ENCODE measurements around the gene EXOC4.

Gene EXOC4

DNA sequence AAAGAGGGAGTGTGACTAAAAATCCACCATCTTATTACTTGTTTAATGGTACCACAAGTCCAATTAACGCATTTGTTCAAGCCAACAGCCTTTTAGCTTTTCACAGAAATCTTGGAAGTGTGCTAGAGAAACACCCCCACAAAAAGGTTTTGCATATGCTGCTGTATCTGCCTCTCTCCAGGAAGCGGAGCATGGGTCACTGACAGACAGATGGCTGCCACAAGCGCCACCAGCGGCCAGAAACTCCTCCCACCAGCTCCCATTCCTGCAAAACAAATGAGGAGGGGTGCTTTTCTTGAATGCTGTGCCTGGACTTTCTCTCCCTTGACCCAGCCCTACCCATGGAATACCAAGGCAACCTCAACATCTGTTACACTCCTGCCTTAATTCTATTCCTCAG, 698.0 kb downstream of the EXOC4 start:
- Histone ChIP-seq H3K9ac (ENCODE audit: low read length) (no peak overlapping the region), H3K27ac (ENCODE audit: low read depth, low read length) (0 out of 2 replicates have a peak overlapping the region, but pooled peaks have one; percentile 28), H3K36me3 (ENCODE audit: control insufficient read depth, insufficient read depth, low read length) (peaks cover 4% of the 10 kb centered on the region; the same call in 1 of the 2 replicates), H3K4me1 (ENCODE audit: control insufficient read depth, insufficient read depth, low read length) (peaks cover 20% of the 10 kb centered on the region), H3K9me3 (ENCODE audit: control insufficient read depth, insufficient read depth, low read depth, low read length) (peaks cover 17% of the 10 kb centered on the region), H3K4me3 (ENCODE audit: low read depth, low read length) (no peak overlapping the region), H3K27me3 (ENCODE audit: control insufficient read depth, insufficient read depth, low read length) (no peaks in the 10 kb centered on the region)

DNA sequence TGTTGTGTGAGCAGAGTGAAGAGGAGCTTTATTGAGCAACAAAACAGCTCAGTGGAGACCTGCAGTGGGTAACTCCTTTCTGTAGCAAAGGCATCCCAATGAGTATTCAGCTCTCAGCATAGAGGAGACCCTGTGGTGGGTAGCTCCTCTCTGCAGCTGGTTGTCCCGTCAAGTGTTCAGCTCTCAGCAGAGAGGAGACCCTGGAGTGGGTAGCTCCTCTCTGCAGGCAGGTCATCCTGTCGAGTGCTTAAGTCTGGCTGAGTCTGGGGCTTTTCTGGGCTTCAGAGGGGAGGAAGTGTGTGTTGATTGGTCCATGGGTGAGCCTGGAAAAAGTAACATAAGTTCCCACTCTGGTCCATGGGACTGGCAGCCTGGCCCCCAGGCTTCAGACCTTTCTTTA, 702.3 kb downstream of the EXOC4 start:
- H3K27me3 ChIP-seq (ENCODE audit: control insufficient read depth, insufficient read depth, low read length), result no peaks in the 10 kb centered on the region
- peaks cover 17% of the 10 kb centered on the region for H3K9me3 ChIP-seq (ENCODE audit: control insufficient read depth, insufficient read depth, low read depth, low read length)
- no peak overlapping the region for H3K27ac ChIP-seq (ENCODE audit: low read depth, low read length)
- peaks cover 8% of the 10 kb centered on the region for H3K4me1 ChIP-seq (ENCODE audit: control insufficient read depth, insufficient read depth, low read length)
- no peak overlapping the region for H3K4me3 ChIP-seq (ENCODE audit: low read depth, low read length)
- H3K36me3 ChIP-seq (ENCODE audit: control insufficient read depth, insufficient read depth, low read length), result peaks cover 4% of the 10 kb centered on the region; the same call in 1 of the 2 replicates
- no peak overlapping the region for H3K9ac ChIP-seq (ENCODE audit: low read length)

DNA sequence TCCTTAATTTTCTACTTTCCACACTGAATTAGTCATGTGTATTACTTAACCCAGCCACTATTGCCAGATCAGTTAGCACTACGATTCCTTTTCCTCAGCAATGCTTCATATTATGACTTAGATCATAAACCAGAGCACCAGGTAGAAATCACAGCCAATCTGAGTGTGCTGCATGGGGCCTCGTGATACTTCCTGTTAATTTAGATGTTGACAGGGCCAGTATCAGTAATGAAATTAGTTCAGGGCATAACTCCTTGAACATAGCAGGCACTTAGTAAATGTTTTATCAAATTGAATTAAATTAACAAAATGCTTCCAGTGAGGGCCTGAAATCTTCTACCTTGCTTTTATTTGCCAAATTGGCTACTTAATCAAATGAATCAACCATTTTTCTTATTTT, 705.0 kb downstream of the EXOC4 start:
- H3K36me3 ChIP-seq (ENCODE audit: control insufficient read depth, insufficient read depth, low read length), result peaks cover 4% of the 10 kb centered on the region; the same call in 1 of the 2 replicates
- no peak overlapping the region for H3K4me3 ChIP-seq (ENCODE audit: low read depth, low read length)
- H3K4me1 ChIP-seq (ENCODE audit: control insufficient read depth, insufficient read depth, low read length), result no peaks in the 10 kb centered on the region; the same call in 1 of the 2 replicates
- H3K9me3 ChIP-seq (ENCODE audit: control insufficient read depth, insufficient read depth, low read depth, low read length), result peaks cover 17% of the 10 kb centered on the region
- H3K9ac ChIP-seq (ENCODE audit: low read length), result no peak overlapping the region
- H3K27ac ChIP-seq (ENCODE audit: low read depth, low read length), result no peak overlapping the region
- no peaks in the 10 kb centered on the region for H3K27me3 ChIP-seq (ENCODE audit: control insufficient read depth, insufficient read depth, low read length)

DNA sequence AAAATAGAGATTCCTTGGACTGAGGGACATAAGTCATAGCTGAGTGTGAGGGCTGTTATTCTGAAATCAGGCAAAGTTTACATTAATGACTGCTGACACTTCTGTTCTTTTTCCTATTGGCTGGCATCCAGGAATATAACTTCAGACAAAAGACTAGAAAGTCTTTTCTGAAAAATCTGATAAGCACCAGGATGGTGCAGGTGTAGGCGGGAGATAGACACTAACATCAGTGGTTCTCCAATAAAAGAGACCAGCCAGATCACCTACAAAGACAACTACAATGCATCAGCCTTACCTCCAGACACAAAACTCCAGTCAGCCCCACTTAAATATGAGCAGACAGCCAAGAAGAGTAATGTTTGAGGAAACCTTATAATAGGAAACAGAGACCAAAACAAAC, 705.9 kb downstream of the EXOC4 start:
- no peak overlapping the region for H3K4me3 ChIP-seq (ENCODE audit: low read depth, low read length)

DNA sequence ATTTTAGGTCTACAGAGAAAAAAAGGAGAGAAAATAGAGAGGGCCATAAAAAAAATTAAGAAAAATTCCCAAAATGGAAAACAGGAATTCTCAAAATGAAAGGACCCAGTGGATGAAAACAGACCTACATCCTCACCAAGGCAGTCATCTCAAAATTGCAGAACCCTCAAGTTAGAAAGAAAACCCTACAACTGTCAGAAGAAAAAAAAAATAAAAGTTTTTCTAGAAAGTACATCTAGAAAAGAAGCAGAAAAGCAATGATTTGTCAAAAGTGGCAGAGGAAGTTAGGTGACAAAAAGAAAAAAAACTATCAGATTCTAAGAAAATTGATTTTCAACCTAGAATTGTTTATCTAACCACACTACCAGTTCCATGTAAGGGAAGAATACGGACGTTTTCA, 706.6 kb downstream of the EXOC4 start:
- Histone ChIP-seq H3K27me3 (ENCODE audit: control insufficient read depth, insufficient read depth, low read length) (no peaks in the 10 kb centered on the region), H3K9me3 (ENCODE audit: control insufficient read depth, insufficient read depth, low read depth, low read length) (peaks cover 13% of the 10 kb centered on the region), H3K36me3 (ENCODE audit: control insufficient read depth, insufficient read depth, low read length) (peaks cover 2% of the 10 kb centered on the region; the same call in 1 of the 2 replicates), H3K4me1 (ENCODE audit: control insufficient read depth, insufficient read depth, low read length) (no peaks in the 10 kb centered on the region; the same call in 1 of the 2 replicates), H3K27ac (ENCODE audit: low read depth, low read length) (no peak overlapping the region), H3K4me3 (ENCODE audit: low read depth, low read length) (no peak overlapping the region), H3K9ac (ENCODE audit: low read length) (no peak overlapping the region)

More for the DNA sequence above, 705.9 kb downstream of the EXOC4 start:
- no peaks in the 10 kb centered on the region; the same call in 1 of the 2 replicates for H3K4me1 ChIP-seq (ENCODE audit: control insufficient read depth, insufficient read depth, low read length)
- H3K27me3 ChIP-seq (ENCODE audit: control insufficient read depth, insufficient read depth, low read length), result no peaks in the 10 kb centered on the region
- peaks cover 4% of the 10 kb centered on the region; the same call in 1 of the 2 replicates for H3K36me3 ChIP-seq (ENCODE audit: control insufficient read depth, insufficient read depth, low read length)
- peaks cover 17% of the 10 kb centered on the region for H3K9me3 ChIP-seq (ENCODE audit: control insufficient read depth, insufficient read depth, low read depth, low read length)
- H3K9ac ChIP-seq (ENCODE audit: low read length), result no peak overlapping the region
- H3K27ac ChIP-seq (ENCODE audit: low read depth, low read length), result no peak overlapping the region

DNA sequence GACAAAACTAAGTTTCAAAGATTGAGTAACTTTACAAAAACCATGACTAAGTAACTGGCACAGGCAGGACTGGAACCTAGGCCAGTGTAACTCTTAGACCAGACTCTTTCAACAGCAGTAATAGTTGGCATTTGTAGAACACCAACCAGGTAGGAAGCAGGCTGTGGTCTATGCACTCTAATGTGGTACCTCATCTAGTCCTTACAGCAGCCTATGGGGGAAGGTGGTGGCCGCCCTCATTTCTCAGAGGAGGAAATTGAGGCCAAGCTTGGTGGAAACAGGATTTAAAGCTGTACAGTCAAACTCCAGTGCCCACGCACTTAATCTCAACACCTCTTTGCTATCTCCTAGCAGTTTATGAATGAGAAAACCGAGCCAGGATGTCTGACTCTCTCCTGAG, 708.8 kb downstream of the EXOC4 start:
- Histone ChIP-seq H3K4me3 (ENCODE audit: low read depth, low read length) (no peak overlapping the region), H3K4me1 (ENCODE audit: control insufficient read depth, insufficient read depth, low read length) (no peaks in the 10 kb centered on the region; the same call in 1 of the 2 replicates), H3K9ac (ENCODE audit: low read length) (no peak overlapping the region), H3K36me3 (ENCODE audit: control insufficient read depth, insufficient read depth, low read length) (no peaks in the 10 kb centered on the region), H3K27ac (ENCODE audit: low read depth, low read length) (no peak overlapping the region), H3K27me3 (ENCODE audit: control insufficient read depth, insufficient read depth, low read length) (no peaks in the 10 kb centered on the region), H3K9me3 (ENCODE audit: control insufficient read depth, insufficient read depth, low read depth, low read length) (no peaks in the 10 kb centered on the region)

DNA sequence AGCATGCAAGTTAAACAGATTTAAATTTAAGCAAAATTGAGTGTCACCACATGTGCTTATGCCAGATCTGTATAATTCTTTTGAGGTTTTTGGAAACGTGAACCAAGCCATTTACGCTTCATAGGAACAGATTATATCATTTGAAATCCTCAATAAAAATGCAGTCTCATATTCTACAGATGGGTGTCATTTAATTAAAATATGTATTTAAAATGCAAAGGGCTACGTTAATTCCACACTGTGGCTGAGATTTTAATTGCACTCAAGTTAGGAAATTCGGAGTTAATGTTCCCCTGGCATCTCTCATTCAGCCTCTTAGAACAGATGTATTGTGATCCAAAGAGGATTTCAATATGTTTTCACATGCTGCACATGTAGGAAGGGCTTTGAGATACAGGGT, 709.8 kb downstream of the EXOC4 start:
- no peaks in the 10 kb centered on the region for H3K36me3 ChIP-seq (ENCODE audit: control insufficient read depth, insufficient read depth, low read length)
- H3K9me3 ChIP-seq (ENCODE audit: control insufficient read depth, insufficient read depth, low read depth, low read length), result no peaks in the 10 kb centered on the region
- no peak overlapping the region for H3K9ac ChIP-seq (ENCODE audit: low read length)
- no peak overlapping the region for H3K4me3 ChIP-seq (ENCODE audit: low read depth, low read length)
- H3K4me1 ChIP-seq (ENCODE audit: control insufficient read depth, insufficient read depth, low read length), result no peaks in the 10 kb centered on the region; the same call in 1 of the 2 replicates
- no peaks in the 10 kb centered on the region for H3K27me3 ChIP-seq (ENCODE audit: control insufficient read depth, insufficient read depth, low read length)
- no peak overlapping the region for H3K27ac ChIP-seq (ENCODE audit: low read depth, low read length)

DNA sequence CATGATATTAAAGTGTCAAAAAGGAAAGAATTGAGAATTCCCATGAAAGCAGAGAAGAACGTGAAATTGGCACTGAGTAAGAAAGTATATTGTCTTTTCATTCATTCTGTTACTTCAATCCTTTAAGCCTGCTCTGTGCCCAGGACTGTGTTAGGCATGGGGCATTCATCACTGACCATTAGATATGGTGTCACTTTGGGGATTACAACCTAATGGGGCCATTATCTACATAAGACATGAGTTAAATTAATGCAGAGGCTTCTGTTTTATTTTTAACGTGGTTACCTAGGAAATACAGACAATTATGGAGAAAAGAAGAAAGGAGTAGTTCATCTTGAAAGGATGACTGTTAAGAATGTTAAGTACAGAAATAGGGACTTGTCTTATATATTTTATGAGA, 710.8 kb downstream of the EXOC4 start:
- H3K4me3 ChIP-seq (ENCODE audit: low read depth, low read length), result no peak overlapping the region
- H3K9me3 ChIP-seq (ENCODE audit: control insufficient read depth, insufficient read depth, low read depth, low read length), result no peaks in the 10 kb centered on the region
- no peaks in the 10 kb centered on the region for H3K27me3 ChIP-seq (ENCODE audit: control insufficient read depth, insufficient read depth, low read length)
- no peak overlapping the region for H3K27ac ChIP-seq (ENCODE audit: low read depth, low read length)
- no peaks in the 10 kb centered on the region; the same call in 1 of the 2 replicates for H3K4me1 ChIP-seq (ENCODE audit: control insufficient read depth, insufficient read depth, low read length)
- H3K9ac ChIP-seq (ENCODE audit: low read length), result no peak overlapping the region
- H3K36me3 ChIP-seq (ENCODE audit: control insufficient read depth, insufficient read depth, low read length), result no peaks in the 10 kb centered on the region

DNA sequence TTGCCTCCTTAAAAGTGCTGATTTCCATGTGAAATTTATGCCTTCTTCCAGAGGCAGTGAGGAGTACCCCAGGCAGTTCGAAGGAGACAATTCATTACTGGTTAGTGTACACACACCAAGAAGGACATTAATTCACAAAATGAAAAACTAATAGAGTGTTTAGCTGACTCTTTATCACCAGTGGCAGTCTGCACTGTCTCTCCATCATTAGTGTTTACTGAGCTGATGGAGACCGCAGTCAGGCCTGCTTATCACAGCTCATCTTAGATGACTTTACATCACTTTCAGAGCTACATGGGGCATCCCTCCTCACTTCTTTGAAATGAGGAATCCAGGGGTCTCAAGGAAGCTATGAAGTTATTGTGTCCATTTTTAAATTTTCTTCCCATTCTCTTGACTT, 718.7 kb downstream of the EXOC4 start:
- H3K4me3 ChIP-seq (ENCODE audit: low read depth, low read length), result no peak overlapping the region

DNA sequence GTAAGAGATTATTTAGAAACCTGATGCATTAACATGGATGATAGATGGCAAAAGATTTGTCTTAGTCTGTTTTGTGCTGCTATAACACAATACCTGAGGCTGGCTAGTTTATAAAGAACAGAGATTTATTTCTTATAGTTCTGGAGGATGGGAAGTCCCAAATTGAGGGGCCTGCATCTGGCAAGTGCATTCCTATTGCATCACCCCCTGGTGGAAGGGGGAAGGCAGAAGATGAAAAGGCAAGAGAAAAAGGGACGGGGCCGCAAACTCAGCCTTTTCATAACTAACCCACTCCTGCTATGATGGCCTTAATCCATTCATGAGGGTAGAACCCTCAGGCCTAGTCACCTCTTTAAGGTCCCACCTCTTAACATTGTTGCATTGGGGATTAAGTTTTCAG, 720.8 kb downstream of the EXOC4 start:
- no peaks in the 10 kb centered on the region for H3K27me3 ChIP-seq (ENCODE audit: control insufficient read depth, insufficient read depth, low read length)
- no peak overlapping the region for H3K27ac ChIP-seq (ENCODE audit: low read depth, low read length)
- H3K36me3 ChIP-seq (ENCODE audit: control insufficient read depth, insufficient read depth, low read length), result no peaks in the 10 kb centered on the region
- peaks cover 8% of the 10 kb centered on the region for H3K4me1 ChIP-seq (ENCODE audit: control insufficient read depth, insufficient read depth, low read length)
- no peak overlapping the region for H3K4me3 ChIP-seq (ENCODE audit: low read depth, low read length)
- no peaks in the 10 kb centered on the region for H3K9me3 ChIP-seq (ENCODE audit: control insufficient read depth, insufficient read depth, low read depth, low read length)
- no peak overlapping the region for H3K9ac ChIP-seq (ENCODE audit: low read length)

More for the DNA sequence above, 718.7 kb downstream of the EXOC4 start:
- H3K27me3 ChIP-seq (ENCODE audit: control insufficient read depth, insufficient read depth, low read length), result no peaks in the 10 kb centered on the region
- H3K27ac ChIP-seq (ENCODE audit: low read depth, low read length), result no peak overlapping the region
- no peaks in the 10 kb centered on the region for H3K36me3 ChIP-seq (ENCODE audit: control insufficient read depth, insufficient read depth, low read length)
- H3K9me3 ChIP-seq (ENCODE audit: control insufficient read depth, insufficient read depth, low read depth, low read length), result no peaks in the 10 kb centered on the region
- H3K4me1 ChIP-seq (ENCODE audit: control insufficient read depth, insufficient read depth, low read length), result no peaks in the 10 kb centered on the region
- H3K9ac ChIP-seq (ENCODE audit: low read length), result no peak overlapping the region

DNA sequence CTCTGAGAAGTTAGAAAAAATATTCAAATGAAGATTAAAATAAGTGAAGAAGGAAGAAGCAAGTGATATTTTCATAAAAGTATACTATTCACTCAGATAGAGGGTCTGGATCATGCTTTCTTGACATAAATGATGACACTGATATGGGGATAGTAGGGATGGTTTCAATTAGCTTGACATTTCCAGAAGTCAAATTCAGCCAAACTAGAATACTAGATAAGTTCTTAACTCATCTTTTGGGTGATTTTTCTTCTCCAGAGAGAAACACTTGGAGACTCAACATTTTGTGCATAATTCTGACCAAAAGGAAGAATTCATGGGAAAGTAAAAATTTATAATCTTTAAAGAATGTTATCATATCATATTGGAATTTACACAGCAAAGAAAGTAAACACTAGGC, 722.3 kb downstream of the EXOC4 start:
- Histone ChIP-seq H3K9ac (ENCODE audit: low read length) (no peak overlapping the region), H3K27me3 (ENCODE audit: control insufficient read depth, insufficient read depth, low read length) (no peaks in the 10 kb centered on the region), H3K36me3 (ENCODE audit: control insufficient read depth, insufficient read depth, low read length) (no peaks in the 10 kb centered on the region)

DNA sequence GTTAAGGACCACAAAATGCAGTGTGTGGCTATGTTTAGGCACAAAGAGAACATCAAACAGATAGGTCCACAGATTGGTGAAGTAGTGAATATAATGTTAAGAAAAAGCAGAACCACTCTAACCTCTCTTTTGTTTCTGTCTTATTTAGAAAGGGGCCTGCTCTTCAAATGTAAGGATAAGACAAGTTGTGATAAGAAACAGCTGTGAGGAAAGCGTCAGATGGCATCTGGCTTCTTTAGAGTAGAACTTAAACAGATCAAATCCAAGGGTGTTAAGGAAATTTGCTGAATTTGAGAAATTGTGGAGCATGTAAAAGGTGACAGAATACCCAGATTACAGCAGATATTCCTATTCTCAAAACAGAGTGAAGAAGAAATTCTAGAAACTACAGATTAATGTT, 723.3 kb downstream of the EXOC4 start:
- H3K4me3 ChIP-seq (ENCODE audit: low read depth, low read length), result no peak overlapping the region
- H3K9me3 ChIP-seq (ENCODE audit: control insufficient read depth, insufficient read depth, low read depth, low read length), result no peaks in the 10 kb centered on the region
- H3K27ac ChIP-seq (ENCODE audit: low read depth, low read length), result no peak overlapping the region
- no peak overlapping the region for H3K9ac ChIP-seq (ENCODE audit: low read length)
- H3K36me3 ChIP-seq (ENCODE audit: control insufficient read depth, insufficient read depth, low read length), result no peaks in the 10 kb centered on the region
- H3K4me1 ChIP-seq (ENCODE audit: control insufficient read depth, insufficient read depth, low read length), result peaks cover 8% of the 10 kb centered on the region
- no peaks in the 10 kb centered on the region for H3K27me3 ChIP-seq (ENCODE audit: control insufficient read depth, insufficient read depth, low read length)

More for the DNA sequence above, 722.3 kb downstream of the EXOC4 start:
- H3K27ac ChIP-seq (ENCODE audit: low read depth, low read length), result no peak overlapping the region
- peaks cover 8% of the 10 kb centered on the region for H3K4me1 ChIP-seq (ENCODE audit: control insufficient read depth, insufficient read depth, low read length)
- no peaks in the 10 kb centered on the region for H3K9me3 ChIP-seq (ENCODE audit: control insufficient read depth, insufficient read depth, low read depth, low read length)
- H3K4me3 ChIP-seq (ENCODE audit: low read depth, low read length), result no peak overlapping the region

Measured in HUES6 (cell line).